HepG2 (cell line): Measurements from ENCODE around the gene BNC1.

Experiments
- SMC3 ChIP-seq: IDR thresholded peaks from 2 replicates; pipeline ENCODE4 v1.6.1; 2011; ENCODE audit warnings: low read length, improper control_type of control experiment
- SUZ12 ChIP-seq: fragments of 150-350 bp; IDR thresholded peaks from 2 replicates; pipeline ENCODE4 v1.6.1; 2014; ENCODE audit warnings: low read depth, low read length
- TEAD3 ChIP-seq: optimal IDR thresholded peaks from 2 replicates; pipeline ENCODE3; 2016; ENCODE audit warnings: borderline replicate concordance
- TF ChIP-seq, protein P1 (sequence below): sonication (generic); formaldehyde crosslinking; IDR thresholded peaks from 2 replicates; pipeline ENCODE4 v1.4.0; 2020; ENCODE audit warnings: missing genetic modification reagents

DNA sequence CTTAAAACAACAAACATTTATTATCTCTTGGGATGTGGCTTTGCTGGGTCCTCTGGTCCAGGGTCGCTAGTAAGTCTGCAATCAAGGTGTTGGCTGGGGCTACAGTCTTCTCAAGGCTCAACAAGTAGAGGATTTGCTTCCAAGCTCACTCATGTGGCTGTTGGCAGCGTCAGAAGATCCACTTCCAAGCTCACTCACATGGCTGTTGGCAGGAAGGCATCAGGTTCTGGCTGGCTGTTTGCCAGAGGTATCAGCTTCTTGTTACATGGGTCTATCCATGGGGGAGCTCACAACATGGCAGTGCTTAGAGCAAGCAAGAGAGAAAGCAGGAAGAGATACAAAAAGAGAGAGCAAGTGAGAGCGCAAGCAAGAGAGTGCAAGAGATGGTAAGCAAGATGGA lies 15.0 kb upstream of the BNC1 start:
- TF ChIP-seq, protein P1, sequence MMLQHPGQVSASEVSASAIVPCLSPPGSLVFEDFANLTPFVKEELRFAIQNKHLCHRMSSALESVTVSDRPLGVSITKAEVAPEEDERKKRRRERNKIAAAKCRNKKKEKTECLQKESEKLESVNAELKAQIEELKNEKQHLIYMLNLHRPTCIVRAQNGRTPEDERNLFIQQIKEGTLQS (CRISPR knock-in tag), result no peak
- TF ChIP-seq SMC3 (no peak), TEAD3 (CRISPR knock-in tag) (no peak), SUZ12 (no peak)
